ENCODE data around the gene NUDCD3.

DNA sequence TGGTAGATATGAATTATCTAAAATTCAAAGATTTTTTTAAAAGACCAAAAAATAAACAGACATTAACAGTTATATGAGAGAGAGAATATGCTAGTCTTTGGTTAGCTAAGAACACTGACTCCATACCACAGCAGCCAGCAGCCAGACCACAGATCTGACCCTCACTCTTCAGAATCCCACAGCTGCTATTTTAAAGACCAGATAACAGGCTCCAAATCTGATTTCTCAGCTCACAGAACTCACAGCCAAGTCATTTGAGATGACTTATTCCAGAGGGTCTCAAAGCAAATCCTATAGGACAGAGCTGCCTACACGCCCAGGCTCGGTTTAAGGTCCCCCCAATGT is 20.4 kb downstream of the NUDCD3 start:
- TF ChIP-seq EP300 (IDR thresholded peaks at IDR 0.05) (no peak), POLR2A (IDR thresholded peaks at IDR 0.05) (no peak)
- TF ChIP-seq, protein P1, sequence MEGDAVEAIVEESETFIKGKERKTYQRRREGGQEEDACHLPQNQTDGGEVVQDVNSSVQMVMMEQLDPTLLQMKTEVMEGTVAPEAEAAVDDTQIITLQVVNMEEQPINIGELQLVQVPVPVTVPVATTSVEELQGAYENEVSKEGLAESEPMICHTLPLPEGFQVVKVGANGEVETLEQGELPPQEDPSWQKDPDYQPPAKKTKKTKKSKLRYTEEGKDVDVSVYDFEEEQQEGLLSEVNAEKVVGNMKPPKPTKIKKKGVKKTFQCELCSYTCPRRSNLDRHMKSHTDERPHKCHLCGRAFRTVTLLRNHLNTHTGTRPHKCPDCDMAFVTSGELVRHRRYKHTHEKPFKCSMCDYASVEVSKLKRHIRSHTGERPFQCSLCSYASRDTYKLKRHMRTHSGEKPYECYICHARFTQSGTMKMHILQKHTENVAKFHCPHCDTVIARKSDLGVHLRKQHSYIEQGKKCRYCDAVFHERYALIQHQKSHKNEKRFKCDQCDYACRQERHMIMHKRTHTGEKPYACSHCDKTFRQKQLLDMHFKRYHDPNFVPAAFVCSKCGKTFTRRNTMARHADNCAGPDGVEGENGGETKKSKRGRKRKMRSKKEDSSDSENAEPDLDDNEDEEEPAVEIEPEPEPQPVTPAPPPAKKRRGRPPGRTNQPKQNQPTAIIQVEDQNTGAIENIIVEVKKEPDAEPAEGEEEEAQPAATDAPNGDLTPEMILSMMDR (IDR thresholded peaks at IDR 0.05) = no peak
